Activated CD4-positive, alpha-beta T cell treated with anti-CD3 and anti-CD28 coated beads, Interleukin-2, amount 10 ng/mL, durations not matched to agents 24 days and 14 days (primary cell): Measurements from ENCODE around the gene CCDC136. TPM values are rescaled to one million over a fixed set of nuclear protein-coding genes. Genes with fewer than 3 reads are reported as not detected.

Experiments used
- DNase-seq: peaks from one replicate; pipeline ENCODE4 v3.0.0; 2022
- H3K27ac Mint-ChIP-seq: one replicate; pipeline ENCODE4 v1.8.0; 2022; ENCODE audit warnings: mild to moderate bottlenecking, mixed read lengths
- H3K27me3 Mint-ChIP-seq: one replicate; pipeline ENCODE4 v1.8.0; 2022; ENCODE audit warnings: mixed read lengths
- H3K36me3 Mint-ChIP-seq: one replicate; pipeline ENCODE4 v1.8.0; 2022; ENCODE audit warnings: low read depth, mild to moderate bottlenecking, mixed read lengths
- H3K4me1 Mint-ChIP-seq: one replicate; pipeline ENCODE4 v1.8.0; 2021; ENCODE audit warnings: mixed read lengths
- H3K4me3 Mint-ChIP-seq: one replicate; pipeline ENCODE4 v1.8.0; 2022; ENCODE audit warnings: mild to moderate bottlenecking, moderate library complexity, mixed read lengths
- H3K9me3 Mint-ChIP-seq: one replicate; pipeline ENCODE4 v1.8.0; 2021; ENCODE audit warnings: mixed read lengths
- intact Hi-C: fragments of 100-400 bp; cut with micrococcal nuclease; formaldehyde crosslinking; loops from one replicate; pipeline ENCODE4 v1.15.1; 2023
- total RNA-seq: library from RNA; stranded (reverse); gene quantifications from 2 replicates; pipeline ENCODE4 v1.2.3, GENCODE V29; 2022

Gene CCDC136
- total RNA-seq, 1 donor from 2014 or later = 9.2 TPM

DNA sequence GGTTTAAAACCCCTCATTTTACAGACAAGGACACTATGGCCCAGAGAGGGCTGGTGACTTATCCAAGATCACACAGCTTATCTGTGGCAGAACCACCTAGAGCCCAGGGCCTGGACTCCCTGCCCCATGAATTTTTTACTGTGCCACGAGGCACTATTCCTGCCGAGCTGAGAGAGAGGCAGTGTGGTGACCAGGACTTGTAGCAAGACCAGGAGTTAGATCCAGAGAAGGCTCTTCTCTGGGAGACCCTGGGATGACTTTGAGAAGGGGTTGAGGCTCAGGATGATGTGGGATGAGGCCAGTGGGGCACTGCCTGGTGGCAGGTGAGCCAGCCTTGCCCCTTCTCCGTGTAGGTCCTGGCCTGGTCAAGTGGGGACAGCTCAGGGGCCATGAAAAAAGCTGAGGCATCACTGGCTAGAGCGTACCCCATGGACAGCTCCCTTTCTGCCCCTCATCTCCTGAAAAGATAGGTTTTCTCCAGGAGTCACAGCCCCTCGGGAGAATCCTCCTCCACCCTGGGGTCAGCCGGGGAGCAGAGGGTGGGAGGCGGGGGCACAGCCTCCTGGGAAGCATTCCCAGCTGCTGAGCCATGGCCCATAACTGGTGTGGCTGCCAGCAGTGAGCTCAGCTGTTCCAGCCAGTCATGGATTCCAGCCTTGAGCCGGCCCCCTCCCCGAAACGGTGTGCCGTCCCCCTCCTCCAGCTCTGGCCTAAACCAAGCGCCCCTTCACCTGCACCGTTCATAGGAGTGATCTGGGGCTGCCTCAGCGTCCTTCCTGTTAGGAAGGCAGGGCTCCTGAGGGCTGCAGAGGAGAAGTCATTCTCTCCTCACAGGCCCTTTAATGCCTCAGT is 44.2 kb downstream of the CCDC136 start:
- intact Hi-C loops = no loop called here
- no peak for DNase-seq
- H3K36me3 Mint-ChIP-seq = no peaks in the 10 kb centered on the region
- H3K4me3 Mint-ChIP-seq = no peak overlapping the region
- no peaks in the 10 kb centered on the region for H3K9me3 Mint-ChIP-seq
- peaks cover 18% of the 10 kb centered on the region for H3K27me3 Mint-ChIP-seq
- H3K4me1 Mint-ChIP-seq = no peaks in the 10 kb centered on the region
- no peak overlapping the region for H3K27ac Mint-ChIP-seq

DNA sequence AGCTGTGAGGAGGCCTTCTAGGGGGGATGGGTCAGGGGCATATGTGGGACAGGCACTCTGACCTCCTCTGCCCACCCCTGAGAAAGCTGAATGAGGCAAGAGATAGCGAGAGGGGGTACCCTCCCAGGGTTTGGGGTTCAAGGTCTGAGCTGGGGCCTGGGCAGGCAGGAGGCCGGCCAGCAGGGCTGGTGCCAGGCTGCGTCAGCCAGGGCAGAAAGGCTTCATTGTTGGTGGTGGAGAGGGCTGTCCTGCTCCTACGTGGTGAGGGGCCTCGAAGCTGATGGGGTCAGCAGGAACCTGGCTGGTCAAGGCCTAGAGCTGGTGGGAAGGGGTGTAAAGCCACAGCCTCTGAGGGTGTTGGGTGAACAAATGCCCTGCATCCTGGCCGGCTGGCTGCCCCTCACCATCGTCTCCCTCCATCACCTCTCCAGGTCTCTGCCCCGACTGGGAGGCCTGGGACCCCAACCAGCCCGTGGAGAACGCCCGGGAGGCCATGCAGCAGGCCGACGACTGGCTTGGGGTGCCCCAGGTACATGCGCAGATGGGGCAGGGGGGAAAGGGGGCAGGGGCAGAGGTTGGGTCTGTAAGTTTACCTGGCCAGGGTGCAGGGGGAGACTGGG is 45.1 kb downstream of the CCDC136 start:
- DNase-seq = no peak
- Mint-ChIP-seq H3K9me3 (no peaks in the 10 kb centered on the region), H3K4me3 (no peak overlapping the region), H3K36me3 (no peaks in the 10 kb centered on the region), H3K27ac (no peak overlapping the region), H3K27me3 (peaks cover 12% of the 10 kb centered on the region), H3K4me1 (no peaks in the 10 kb centered on the region)
- intact Hi-C loops = no loop called here

DNA sequence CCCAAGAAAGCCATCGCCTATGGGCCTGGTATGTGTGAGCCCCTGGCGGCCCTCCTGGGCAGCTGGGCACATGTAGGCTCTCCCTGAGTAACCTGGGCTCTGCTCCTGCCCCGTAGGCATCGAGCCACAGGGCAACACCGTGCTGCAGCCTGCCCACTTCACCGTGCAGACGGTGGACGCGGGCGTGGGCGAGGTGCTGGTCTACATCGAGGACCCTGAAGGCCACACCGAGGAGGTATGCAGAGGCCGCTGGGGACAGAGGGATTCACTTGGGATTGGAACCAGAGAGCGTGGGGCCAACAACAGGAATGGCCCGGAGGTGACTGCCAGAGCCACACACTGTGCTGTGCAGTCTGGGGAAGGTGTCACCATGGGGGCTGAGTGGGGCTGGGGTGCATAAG is 45.8 kb downstream of the CCDC136 start:
- Mint-ChIP-seq H3K4me3 (no peak overlapping the region), H3K9me3 (no peaks in the 10 kb centered on the region), H3K36me3 (no peaks in the 10 kb centered on the region), H3K27me3 (peaks cover 10% of the 10 kb centered on the region), H3K4me1 (no peaks in the 10 kb centered on the region), H3K27ac (no peak overlapping the region)
- intact Hi-C loops = no loop called here
- DNase-seq = no peak

DNA sequence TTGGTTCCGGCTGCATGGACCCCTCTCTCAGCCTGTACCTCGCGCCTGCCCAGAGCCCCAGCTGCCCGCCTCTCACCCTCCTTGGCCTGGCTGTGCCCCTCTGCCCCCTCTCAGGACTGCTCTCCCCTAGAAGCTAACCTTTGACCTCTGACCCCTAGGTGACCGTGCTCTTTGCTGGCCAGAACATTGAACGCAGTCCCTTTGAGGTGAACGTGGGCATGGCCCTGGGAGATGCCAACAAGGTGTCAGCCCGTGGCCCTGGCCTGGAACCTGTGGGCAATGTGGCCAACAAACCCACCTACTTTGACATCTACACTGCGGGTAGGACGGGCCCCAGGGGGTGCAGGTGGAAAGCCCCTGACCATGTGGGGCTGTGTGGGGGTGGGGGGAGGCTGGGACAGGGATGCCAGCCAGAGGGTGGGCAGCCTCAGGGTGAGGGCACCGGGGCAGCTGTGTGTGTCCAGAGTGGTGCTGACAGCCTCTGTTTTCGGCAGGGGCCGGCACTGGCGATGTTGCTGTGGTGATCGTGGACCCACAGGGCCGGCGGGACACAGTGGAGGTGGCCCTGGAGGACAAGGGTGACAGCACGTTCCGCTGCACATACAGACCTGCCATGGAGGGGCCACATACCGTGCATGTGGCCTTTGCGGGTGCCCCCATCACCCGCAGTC is 46.5 kb downstream of the CCDC136 start:
- no peak for DNase-seq
- H3K27me3 Mint-ChIP-seq = peaks cover 10% of the 10 kb centered on the region
- H3K27ac Mint-ChIP-seq = no peak overlapping the region
- intact Hi-C loops = no loop called here
- no peaks in the 10 kb centered on the region for H3K4me1 Mint-ChIP-seq
- H3K36me3 Mint-ChIP-seq = no peaks in the 10 kb centered on the region
- no peaks in the 10 kb centered on the region for H3K9me3 Mint-ChIP-seq
- no peak overlapping the region for H3K4me3 Mint-ChIP-seq

DNA sequence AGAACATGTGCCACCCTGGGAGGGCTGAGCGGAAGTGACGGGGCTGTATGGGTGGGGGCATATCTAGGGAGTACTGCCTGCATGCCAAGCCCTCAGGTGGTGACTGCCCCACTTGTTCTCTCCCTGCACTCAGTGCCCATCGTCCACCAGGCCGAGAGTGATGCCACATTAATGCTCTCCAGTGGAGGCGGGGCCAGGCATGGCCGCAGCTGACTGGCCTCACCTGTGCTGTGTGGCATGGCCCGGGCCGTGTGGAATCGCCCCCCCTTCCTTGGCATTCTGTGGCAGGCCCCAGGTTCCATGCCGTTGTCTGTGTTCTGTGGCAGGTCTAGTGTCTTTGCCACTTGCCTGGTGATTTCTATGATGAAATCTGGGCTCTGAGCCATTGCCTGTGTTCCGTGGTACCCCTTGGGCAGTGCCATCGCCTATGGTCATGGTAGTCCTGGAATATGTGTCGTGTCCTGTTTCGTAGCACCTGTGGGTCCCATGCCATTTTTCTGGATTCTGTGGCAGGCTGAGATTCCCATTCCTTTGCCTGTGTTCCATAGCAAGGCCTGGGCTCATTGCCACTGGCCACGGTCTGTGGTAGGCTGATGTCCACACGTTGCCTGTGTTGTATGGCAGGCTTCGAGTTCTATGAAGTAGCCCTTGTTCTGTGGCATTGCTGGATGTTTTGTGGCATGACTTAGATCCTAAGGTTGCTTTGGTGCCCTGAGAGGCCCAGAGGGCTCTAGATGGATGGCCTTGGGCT is 47.4 kb downstream of the CCDC136 start:
- no peaks in the 10 kb centered on the region for H3K9me3 Mint-ChIP-seq
- no peaks in the 10 kb centered on the region for H3K4me1 Mint-ChIP-seq
- H3K27me3 Mint-ChIP-seq = peaks cover 3% of the 10 kb centered on the region
- intact Hi-C loops = no loop called here
- no peak overlapping the region for H3K4me3 Mint-ChIP-seq
- H3K27ac Mint-ChIP-seq = no peak overlapping the region
- H3K36me3 Mint-ChIP-seq = no peaks in the 10 kb centered on the region
- no peak for DNase-seq

DNA sequence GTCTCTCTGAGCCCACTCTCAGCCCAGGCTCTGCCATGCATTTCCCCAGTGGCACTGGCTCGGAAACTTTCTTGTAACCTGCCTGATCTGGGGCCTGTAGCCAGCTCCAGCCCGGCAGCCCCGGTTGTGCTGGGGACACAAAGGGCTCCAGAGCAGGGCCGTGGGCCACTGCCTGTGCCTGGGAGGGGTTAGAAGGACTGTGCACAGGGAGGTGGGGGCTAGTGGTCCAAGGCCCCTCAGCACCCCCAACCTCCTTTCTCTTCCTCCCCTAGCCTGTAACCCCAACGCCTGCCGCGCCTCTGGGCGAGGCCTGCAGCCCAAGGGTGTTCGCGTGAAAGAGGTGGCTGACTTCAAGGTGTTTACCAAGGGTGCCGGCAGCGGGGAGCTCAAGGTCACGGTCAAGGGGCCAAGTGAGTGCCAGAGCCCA is 48.0 kb downstream of the CCDC136 start:
- H3K36me3 Mint-ChIP-seq = no peaks in the 10 kb centered on the region
- H3K27me3 Mint-ChIP-seq = no peaks in the 10 kb centered on the region
- no peaks in the 10 kb centered on the region for H3K9me3 Mint-ChIP-seq
- intact Hi-C loops = loop anchor here (5.0 kb wide), 1 partner anchor 253 kb away; no protein-coding TSS in a partner anchor
- H3K4me1 Mint-ChIP-seq = no peaks in the 10 kb centered on the region
- H3K27ac Mint-ChIP-seq = no peak overlapping the region
- no peak overlapping the region for H3K4me3 Mint-ChIP-seq
- no peak for DNase-seq

DNA sequence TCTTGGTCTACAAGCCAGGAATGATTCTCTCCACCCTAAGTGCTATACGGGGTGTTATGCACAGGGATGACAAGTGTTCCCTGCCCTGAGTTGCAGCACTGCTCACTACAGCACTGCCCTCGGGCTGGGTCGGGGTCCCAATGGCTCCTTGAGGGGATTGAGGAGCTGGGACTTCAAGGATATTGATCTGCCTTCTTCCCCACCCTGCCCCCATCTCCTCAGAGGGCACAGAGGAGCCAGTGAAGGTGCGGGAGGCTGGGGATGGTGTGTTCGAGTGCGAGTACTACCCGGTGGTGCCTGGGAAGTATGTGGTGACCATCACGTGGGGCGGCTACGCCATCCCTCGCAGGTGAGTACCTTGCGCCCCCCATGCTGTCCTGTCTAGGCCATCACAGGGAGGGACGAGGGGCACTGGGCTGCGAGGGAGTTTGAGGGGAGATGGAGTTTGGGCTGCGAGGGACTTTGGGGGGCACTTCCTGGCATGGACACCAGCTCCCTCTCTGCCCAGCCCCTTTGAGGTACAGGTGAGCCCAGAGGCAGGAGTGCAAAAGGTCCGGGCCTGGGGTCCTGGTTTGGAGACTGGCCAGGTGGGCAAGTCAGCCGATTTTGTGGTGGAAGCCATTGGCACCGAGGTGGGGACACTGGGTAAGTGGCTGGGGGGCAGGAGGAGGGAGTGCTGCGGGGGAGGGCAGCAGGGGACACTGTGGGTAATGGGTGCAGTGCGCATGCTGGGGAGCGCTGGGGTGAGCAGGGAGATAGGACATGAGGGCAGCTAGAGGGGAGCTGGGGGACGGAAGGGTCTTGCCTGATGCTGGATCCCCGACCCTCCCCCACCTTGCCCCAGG is 48.8 kb downstream of the CCDC136 start:
- Mint-ChIP-seq H3K9me3 (no peaks in the 10 kb centered on the region), H3K27me3 (no peaks in the 10 kb centered on the region), H3K4me3 (no peak overlapping the region), H3K27ac (no peak overlapping the region), H3K4me1 (no peaks in the 10 kb centered on the region), H3K36me3 (no peaks in the 10 kb centered on the region)
- intact Hi-C loops = loop anchor here (5.0 kb wide), 1 partner anchor 252 kb away; no protein-coding TSS in a partner anchor
- no peak for DNase-seq

DNA sequence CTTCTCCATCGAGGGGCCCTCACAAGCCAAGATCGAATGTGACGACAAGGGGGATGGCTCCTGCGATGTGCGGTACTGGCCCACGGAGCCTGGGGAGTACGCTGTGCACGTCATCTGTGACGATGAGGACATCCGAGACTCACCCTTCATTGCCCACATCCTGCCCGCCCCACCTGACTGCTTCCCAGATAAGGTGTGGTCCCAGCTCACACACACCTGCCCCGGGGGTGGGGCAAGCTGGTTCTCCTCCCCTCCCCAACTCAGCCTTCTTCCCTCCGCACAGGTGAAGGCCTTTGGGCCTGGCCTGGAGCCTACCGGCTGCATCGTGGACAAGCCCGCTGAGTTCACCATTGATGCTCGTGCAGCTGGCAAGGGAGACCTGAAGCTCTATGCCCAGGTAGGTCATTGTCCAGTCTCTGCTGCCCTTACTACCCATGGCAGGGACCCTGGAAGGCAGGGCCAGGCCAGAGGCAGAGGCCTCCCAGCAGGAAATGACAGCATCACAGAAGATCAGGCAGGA is 49.5 kb downstream of the CCDC136 start:
- no peak for DNase-seq
- no peaks in the 10 kb centered on the region for H3K9me3 Mint-ChIP-seq
- no peaks in the 10 kb centered on the region for H3K4me1 Mint-ChIP-seq
- no peak overlapping the region for H3K27ac Mint-ChIP-seq
- H3K4me3 Mint-ChIP-seq = no peak overlapping the region
- H3K27me3 Mint-ChIP-seq = no peaks in the 10 kb centered on the region
- intact Hi-C loops = loop anchor here (5.0 kb wide), 1 partner anchor 251 kb away; no protein-coding TSS in a partner anchor
- H3K36me3 Mint-ChIP-seq = no peaks in the 10 kb centered on the region

DNA sequence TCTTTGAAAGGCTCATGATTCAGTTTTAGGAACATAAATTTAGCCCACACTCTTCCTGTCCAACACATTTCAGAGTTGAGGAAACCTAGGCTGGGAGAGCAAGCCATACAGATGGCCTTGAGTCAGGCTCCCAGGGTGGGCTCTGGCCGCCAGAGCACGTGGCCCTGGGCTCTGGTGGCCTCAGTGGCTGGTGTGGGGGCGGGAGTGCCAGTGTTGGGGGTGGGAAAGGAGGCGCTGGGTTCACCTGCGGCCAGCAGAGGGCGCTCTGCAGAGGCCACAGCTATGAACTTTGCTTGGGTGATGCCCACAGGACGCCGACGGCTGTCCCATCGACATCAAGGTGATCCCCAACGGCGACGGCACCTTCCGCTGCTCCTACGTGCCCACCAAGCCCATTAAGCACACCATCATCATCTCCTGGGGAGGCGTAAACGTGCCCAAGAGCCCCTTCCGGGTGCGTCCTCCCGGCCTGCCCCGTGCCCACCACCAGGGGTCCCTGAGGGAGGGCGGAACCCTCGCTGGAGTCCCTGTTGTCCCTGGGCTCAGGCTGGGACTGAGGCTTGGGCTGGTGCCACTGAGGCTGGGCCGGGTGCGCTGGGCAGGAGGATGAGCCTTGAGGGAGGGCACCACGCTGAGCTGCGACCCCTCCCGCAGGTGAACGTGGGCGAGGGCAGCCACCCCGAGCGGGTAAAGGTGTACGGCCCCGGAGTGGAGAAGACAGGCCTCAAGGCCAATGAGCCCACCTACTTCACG is 50.3 kb downstream of the CCDC136 start:
- H3K36me3 Mint-ChIP-seq = no peaks in the 10 kb centered on the region

DNA sequence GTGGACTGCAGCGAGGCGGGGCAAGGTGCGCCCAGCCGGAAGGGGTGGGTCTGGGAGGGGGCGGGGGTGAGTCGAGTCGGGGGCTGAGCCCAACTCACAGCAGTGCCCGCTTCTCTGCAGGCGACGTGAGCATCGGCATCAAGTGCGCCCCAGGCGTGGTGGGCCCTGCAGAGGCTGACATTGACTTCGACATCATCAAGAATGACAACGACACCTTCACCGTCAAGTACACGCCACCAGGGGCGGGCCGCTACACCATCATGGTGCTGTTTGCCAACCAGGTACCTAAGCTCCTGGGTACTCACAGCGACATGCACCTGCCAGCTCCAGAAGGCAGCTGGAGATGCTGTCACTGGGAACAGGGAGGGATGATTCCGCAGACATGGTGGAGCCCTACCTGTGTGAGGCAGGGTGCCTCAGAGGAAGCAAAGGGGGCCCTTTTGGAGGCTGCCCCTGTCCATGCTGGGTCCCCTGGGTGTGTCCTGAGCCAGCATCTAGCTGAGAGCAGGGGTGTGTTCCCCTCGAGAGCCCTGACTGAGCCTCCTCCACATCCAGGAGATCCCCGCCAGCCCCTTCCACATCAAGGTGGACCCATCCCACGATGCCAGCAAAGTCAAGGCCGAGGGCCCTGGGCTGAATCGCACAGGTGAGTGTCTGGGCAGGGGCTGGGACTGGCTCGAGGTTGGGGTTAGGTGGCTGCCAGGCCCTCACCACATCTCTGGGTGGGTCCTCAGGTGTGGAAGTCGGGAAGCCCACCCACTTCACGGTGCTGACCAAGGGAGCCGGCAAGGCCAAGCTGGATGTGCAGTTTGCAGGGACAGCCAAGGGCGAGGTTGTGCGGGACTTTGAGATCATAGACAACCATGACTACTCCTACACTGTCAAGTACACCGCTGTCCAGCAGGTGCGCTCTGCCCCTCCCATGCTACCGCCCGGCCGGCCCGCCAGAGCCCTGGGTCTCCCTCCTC is 51.2 kb downstream of the CCDC136 start:
- Mint-ChIP-seq H3K27ac (no peak overlapping the region), H3K27me3 (no peaks in the 10 kb centered on the region), H3K4me1 (no peaks in the 10 kb centered on the region), H3K36me3 (no peaks in the 10 kb centered on the region), H3K4me3 (no peak overlapping the region), H3K9me3 (no peaks in the 10 kb centered on the region)
- intact Hi-C loops = loop anchor here (1.0 to 5.0 kb wide), 2 partner anchors 40 to 249 kb away; no protein-coding TSS in a partner anchor
- no peak for DNase-seq

More for the DNA sequence above, 50.3 kb downstream of the CCDC136 start:
- no peaks in the 10 kb centered on the region for H3K27me3 Mint-ChIP-seq
- DNase-seq = peak; percentile 87
- H3K4me3 Mint-ChIP-seq = no peak overlapping the region
- H3K9me3 Mint-ChIP-seq = no peaks in the 10 kb centered on the region
- no peak overlapping the region for H3K27ac Mint-ChIP-seq
- intact Hi-C loops = loop anchor here (1.0 to 5.0 kb wide), 2 partner anchors 41 to 250 kb away; no protein-coding TSS in a partner anchor
- H3K4me1 Mint-ChIP-seq = no peaks in the 10 kb centered on the region

DNA sequence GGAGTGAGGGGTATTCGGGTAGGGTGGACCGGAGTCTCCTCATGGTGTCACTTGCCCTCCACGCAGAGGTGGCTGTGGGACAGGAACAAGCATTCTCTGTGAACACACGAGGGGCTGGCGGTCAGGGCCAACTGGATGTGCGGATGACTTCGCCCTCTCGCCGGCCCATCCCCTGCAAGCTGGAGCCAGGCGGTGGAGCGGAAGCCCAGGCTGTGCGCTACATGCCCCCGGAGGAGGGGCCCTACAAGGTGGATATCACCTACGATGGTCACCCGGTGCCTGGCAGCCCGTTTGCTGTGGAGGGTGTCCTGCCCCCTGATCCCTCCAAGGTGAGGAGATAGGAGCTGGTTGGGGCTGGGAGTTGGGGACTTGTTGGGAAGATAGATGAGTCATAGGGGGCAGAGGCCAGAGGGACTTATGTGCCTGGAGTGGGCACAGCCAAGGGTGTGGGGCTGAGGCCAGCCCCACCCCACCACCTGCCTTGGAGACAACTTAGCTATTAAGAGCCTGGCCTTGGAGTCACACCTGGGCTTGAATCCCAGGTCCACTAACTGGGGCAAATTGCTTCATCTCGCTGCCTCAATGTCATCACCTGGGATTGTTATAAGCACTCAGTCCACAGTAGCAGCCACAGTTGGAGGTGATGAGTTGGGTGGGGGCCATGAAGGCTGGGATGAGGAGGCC is 52.3 kb downstream of the CCDC136 start:
- Mint-ChIP-seq H3K36me3 (no peaks in the 10 kb centered on the region), H3K4me1 (no peaks in the 10 kb centered on the region), H3K27me3 (no peaks in the 10 kb centered on the region), H3K4me3 (no peak overlapping the region), H3K9me3 (no peaks in the 10 kb centered on the region), H3K27ac (no peak overlapping the region)
- intact Hi-C loops = loop anchor here (5.0 kb wide), 1 partner anchor 248 kb away; no protein-coding TSS in a partner anchor
- DNase-seq = no peak
